SK-N-SH (cell line): ENCODE results near the gene GOLGA6L6. TPM values are rescaled to one million over a fixed set of nuclear protein-coding genes. Genes with fewer than 3 reads are reported as not detected.
"Not testable (repeated sequence)": the region's sequence is repeated elsewhere in the genome, so short reads cannot be mapped to it uniquely, and the experiment has no call there.

Source experiments
- CTCF ChIA-PET: fragments of 300-600, 350-600 bp; formaldehyde crosslinking; extraction: SDS; loops from one replicate; lab custom pipeline; 2021; lab: Yijun Ruan, JAX
- POLR2A ChIA-PET: fragments of 350-600 bp; sonication (Branson Sonifier 250); formaldehyde crosslinking; extraction: SDS; loops from one replicate; lab custom pipeline; 2020; ENCODE audit warnings: antibody characterized with exemption, inconsistent platforms; lab: Yijun Ruan, JAX
- DNase-seq: peaks from one replicate; pipeline ENCODE4 v3.0.0; 2012
- H2AFZ ChIP-seq: fragments of 200-600 bp; sonication (generic); 2 replicates; pipeline ENCODE4 v1.8.1; 2016; ENCODE audit warnings: antibody characterized with exemption, mild to moderate bottlenecking, low read depth
- H3F3A ChIP-seq: fragments of 200-600 bp; sonication (generic); replicated peaks from 2 replicates; pipeline ENCODE3; 2016; ENCODE audit warnings: antibody characterized with exemption, mild to moderate bottlenecking; ENCODE audit not compliant: insufficient read depth
- H3K27ac ChIP-seq, 2 experiments: fragments of 200-500 bp in 1 of 2; fragments of 200-600 bp in 1 of 2; sonication (Bioruptor generic) in 1 of 2; sonication (generic), shearing (Covaris generic) in 1 of 2; 2 replicates each; pipeline versions ENCODE4 v1.5.1 to v1.6.1; 2014 to 2016; ENCODE audit warnings: low read depth in 2 of 2, inconsistent platforms in 1 of 2, low read length in 1 of 2, mild to moderate bottlenecking in 1 of 2, mixed read lengths in 1 of 2
- H3K27me3 ChIP-seq: fragments of 200-600 bp; sonication (generic), shearing (Covaris generic); 2 replicates; pipeline ENCODE4 v1.6.1; 2016; ENCODE audit warnings: mixed run types; ENCODE audit not compliant: insufficient read depth
- H3K36me3 ChIP-seq, 2 experiments: fragments of 200-500 bp in 1 of 2; fragments of 200-600 bp in 1 of 2; sonication (Bioruptor generic) in 1 of 2; sonication (generic) in 1 of 2; replicated peaks in 1 of 2; 2 replicates each; pipeline versions ENCODE3 to v1.5.1; 2014 to 2016; ENCODE audit warnings: low read length in 1 of 2, mild to moderate bottlenecking in 1 of 2; ENCODE audit not compliant: insufficient read depth in 2 of 2, control insufficient read depth in 1 of 2
- H3K4me1 ChIP-seq, 2 experiments: fragments of 200-500 bp in 1 of 2; fragments of 200-600 bp in 1 of 2; sonication (Bioruptor generic) in 1 of 2; sonication (generic), shearing (Covaris generic) in 1 of 2; 2 replicates each; pipeline versions ENCODE4 v1.5.1 to v1.6.1; 2014 to 2016; ENCODE audit warnings: low read depth in 1 of 2, low read length in 1 of 2, mixed run types in 1 of 2; ENCODE audit not compliant: insufficient read depth in 2 of 2, control insufficient read depth in 1 of 2
- H3K4me2 ChIP-seq: fragments of 200-600 bp; sonication (generic), shearing (Covaris generic); 2 replicates; pipeline ENCODE4 v1.6.1; 2017; ENCODE audit warnings: mixed run types
- H3K4me3 ChIP-seq, 2 experiments: fragments of 200-500 bp in 1 of 2; fragments of 200-600 bp in 1 of 2; sonication (Bioruptor generic) in 1 of 2; sonication (generic), shearing (Covaris generic) in 1 of 2; 2 replicates each; pipeline versions ENCODE4 v1.5.1 to v1.8.1; 2014 to 2016; ENCODE audit warnings: low read depth in 2 of 2, inconsistent platforms in 1 of 2, low read length in 1 of 2, mild to moderate bottlenecking in 1 of 2, mixed read lengths in 1 of 2, moderate library complexity in 1 of 2
- H3K79me2 ChIP-seq: fragments of 200-600 bp; sonication (generic); 2 replicates; pipeline ENCODE4 v1.8.1; 2017; ENCODE audit warnings: mild to moderate bottlenecking; ENCODE audit not compliant: insufficient read depth
- H3K9ac ChIP-seq: fragments of 200-600 bp; sonication (generic); 2 replicates; pipeline ENCODE4 v1.6.1; 2017; ENCODE audit warnings: mixed run types
- H3K9me2 ChIP-seq: fragments of 200-600 bp; sonication (generic); 2 replicates; pipeline ENCODE4 v1.6.1; 2017; ENCODE audit warnings: mixed run types
- H3K9me3 ChIP-seq: fragments of 200-600 bp; sonication (generic); 2 replicates; pipeline ENCODE4 v1.6.1; 2017; ENCODE audit warnings: mixed run types, mild to moderate bottlenecking, moderate library complexity
- H4K20me1 ChIP-seq: fragments of 200-600 bp; sonication (generic); 2 replicates; pipeline ENCODE4 v1.6.1; 2017; ENCODE audit warnings: mild to moderate bottlenecking, mixed run types; ENCODE audit not compliant: insufficient read depth
- WGBS: methylation state at CpG from one replicate; pipeline ENCODE4 v1.1.6; 2017; ENCODE audit warnings: low lambda C conversion rate; 5-methylcytosine and 5-hydroxymethylcytosine counted together
- polyA plus RNA-seq, 3 experiments: library from polyadenylated mRNA; depleted of rRNA; stranded (reverse); fragments of >200 nt; gene quantifications; 2 replicates each; pipeline ENCODE4 v1.2.3, GENCODE V29; 2012

The GOLGA6L6 gene
- polyA plus RNA-seq, 1 of the 3 experiments (the other 2 are of a cell fraction), result not detected

- H3K4me1 ChIP-seq, H3K9ac ChIP-seq, POLR2A ChIA-PET, H3F3A ChIP-seq, CTCF ChIA-PET, H3K27ac ChIP-seq, H3K79me2 ChIP-seq, H3K36me3 ChIP-seq, H2AFZ ChIP-seq, H3K4me2 ChIP-seq, H3K9me2 ChIP-seq, H3K4me3 ChIP-seq, H4K20me1 ChIP-seq, H3K9me3 ChIP-seq, H3K27me3 ChIP-seq, DNase-seq: not testable (repeated sequence)
- no CpG with 5 or more reads among the region's 62 CpGs for WGBS
Measured at GRCh38 chr15:20581261-20582108, 39.9 kb upstream of the GOLGA6L6 start.

- 0% methylated on average over 10 of the region's 14 CpGs for WGBS
- CTCF ChIA-PET, DNase-seq: not testable (repeated sequence)
Measured at GRCh38 chr15:20579662-20580061, 38.1 kb upstream of the GOLGA6L6 start.

GRCh38 chr15:20551289-20551688, 9.7 kb upstream of the GOLGA6L6 start:
- H3K79me2 ChIP-seq, H3K27me3 ChIP-seq, H3K27ac ChIP-seq, H3K9ac ChIP-seq, H3K4me3 ChIP-seq, H3K4me2 ChIP-seq, H3F3A ChIP-seq, H3K36me3 ChIP-seq, CTCF ChIA-PET, H3K9me3 ChIP-seq, H2AFZ ChIP-seq, POLR2A ChIA-PET, H3K9me2 ChIP-seq, H4K20me1 ChIP-seq, DNase-seq, H3K4me1 ChIP-seq: not testable (repeated sequence)
- WGBS, result 52% methylated on average over 19 of the region's 19 CpGs

More at GRCh38 chr15:20579662-20580061, 38.1 kb upstream of the GOLGA6L6 start:
- POLR2A ChIA-PET, H3K4me1 ChIP-seq, H4K20me1 ChIP-seq, H3K36me3 ChIP-seq, H2AFZ ChIP-seq, H3K4me3 ChIP-seq, H3F3A ChIP-seq, H3K4me2 ChIP-seq, H3K79me2 ChIP-seq, H3K9me3 ChIP-seq, H3K9ac ChIP-seq, H3K27ac ChIP-seq, H3K9me2 ChIP-seq, H3K27me3 ChIP-seq: not testable (repeated sequence)

GRCh38 chr15:20505926-20506658, 35.5 kb downstream of the GOLGA6L6 start:
- H3F3A ChIP-seq, H3K27ac ChIP-seq, H2AFZ ChIP-seq, H3K4me3 ChIP-seq, H3K27me3 ChIP-seq, DNase-seq, POLR2A ChIA-PET, H3K9ac ChIP-seq, H3K9me3 ChIP-seq, H3K4me2 ChIP-seq, H3K36me3 ChIP-seq, H3K9me2 ChIP-seq, H3K4me1 ChIP-seq, CTCF ChIA-PET, H3K79me2 ChIP-seq, H4K20me1 ChIP-seq: not testable (repeated sequence)
- no CpG with 5 or more reads among the region's 87 CpGs for WGBS

- H3K79me2 ChIP-seq, POLR2A ChIA-PET, H3F3A ChIP-seq, CTCF ChIA-PET, H3K4me3 ChIP-seq, H2AFZ ChIP-seq, H3K36me3 ChIP-seq, H4K20me1 ChIP-seq, DNase-seq, H3K9me2 ChIP-seq, H3K27ac ChIP-seq, H3K9me3 ChIP-seq, H3K4me1 ChIP-seq, H3K27me3 ChIP-seq, H3K4me2 ChIP-seq, H3K9ac ChIP-seq: not testable (repeated sequence)
- WGBS, result no CpG with 5 or more reads among the region's 3 CpGs
Measured at GRCh38 chr15:20502839-20503238, 38.8 kb downstream of the GOLGA6L6 start.

- CTCF ChIA-PET, H3K4me1 ChIP-seq: not testable (repeated sequence)
- no CpG with 5 or more reads among the region's 5 CpGs for WGBS
Measured at GRCh38 chr15:20501512-20502222, 39.9 kb downstream of the GOLGA6L6 start.

More at GRCh38 chr15:20501512-20502222, 39.9 kb downstream of the GOLGA6L6 start:
- H3K27me3 ChIP-seq, H3K4me2 ChIP-seq, H3K27ac ChIP-seq, H3K79me2 ChIP-seq, H3K36me3 ChIP-seq, POLR2A ChIA-PET, H2AFZ ChIP-seq, H3K9ac ChIP-seq, DNase-seq, H4K20me1 ChIP-seq, H3K9me2 ChIP-seq, H3K4me3 ChIP-seq, H3F3A ChIP-seq, H3K9me3 ChIP-seq: not testable (repeated sequence)
